Ishikawa (cell line): ENCODE results near the gene ARID1B.

ENCODE experiments used
- CEBPB ChIP-seq: IDR thresholded peaks from 2 replicates; pipeline ENCODE4 v1.6.1; 2012
- CREB1 ChIP-seq: IDR thresholded peaks from 2 replicates; pipeline ENCODE4 v1.6.1; 2012; ENCODE audit warnings: low read depth
- EGR1 ChIP-seq: IDR thresholded peaks from 2 replicates; pipeline ENCODE4 v1.6.1; 2012
- EP300 ChIP-seq: IDR thresholded peaks from 2 replicates; pipeline ENCODE4 v1.6.1; 2012; ENCODE audit warnings: borderline replicate concordance
- FOXM1 ChIP-seq: IDR thresholded peaks from 2 replicates; pipeline ENCODE4 v1.6.1; 2012; ENCODE audit warnings: low read depth, borderline replicate concordance
- NFIC ChIP-seq: IDR thresholded peaks from 2 replicates; pipeline ENCODE4 v1.6.1; 2012
- RAD21 ChIP-seq: IDR thresholded peaks from 2 replicates; pipeline ENCODE4 v1.6.1; 2012; ENCODE audit warnings: low read depth
- TAF1 ChIP-seq: IDR thresholded peaks from 2 replicates; pipeline ENCODE4 v1.6.1; 2012; ENCODE audit warnings: low read depth, mild to moderate bottlenecking
- TCF12 ChIP-seq: IDR thresholded peaks from 2 replicates; pipeline ENCODE4 v1.6.1; 2012; ENCODE audit warnings: low read depth
- TEAD4 ChIP-seq: IDR thresholded peaks from 2 replicates; pipeline ENCODE4 v1.6.1; 2012
- YY1 ChIP-seq: IDR thresholded peaks from 2 replicates; pipeline ENCODE4 v1.6.1; 2012; ENCODE audit warnings: low read depth
- ZBTB7A ChIP-seq: IDR thresholded peaks from 2 replicates; pipeline ENCODE4 v1.6.1; 2012; ENCODE audit warnings: low read depth
- TF ChIP-seq, protein P1 (sequence below): IDR thresholded peaks from 2 replicates; pipeline ENCODE4 v1.6.1; 2012
- TF ChIP-seq, protein P2 (sequence below): IDR thresholded peaks from 2 replicates; pipeline ENCODE4 v1.6.1; 2012; ENCODE audit warnings: low read depth, mild to moderate bottlenecking
- TF ChIP-seq, protein P3 (sequence below): IDR thresholded peaks from 2 replicates; pipeline ENCODE4 v1.6.1; 2012

The ARID1B gene

DNA sequence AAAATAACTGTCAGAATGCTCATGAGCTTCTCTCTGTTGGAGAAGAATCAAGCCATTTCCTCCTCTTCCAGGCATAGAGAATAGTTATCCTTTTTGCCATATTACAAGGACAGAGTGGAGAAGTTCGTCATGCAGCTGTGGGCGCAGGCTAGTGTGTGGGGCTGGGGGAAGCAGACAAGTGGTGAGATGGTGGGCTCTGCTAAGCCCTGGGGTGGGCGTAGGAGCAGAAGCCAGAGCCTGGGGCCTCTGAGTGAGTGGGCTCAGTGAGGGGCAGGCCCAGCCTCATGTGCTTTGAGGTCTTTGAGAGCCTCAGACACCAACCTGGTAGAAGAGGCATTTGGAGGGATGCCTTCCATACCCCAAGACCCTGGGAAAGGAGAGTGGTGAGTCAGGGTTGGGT is 19.4 kb downstream of the ARID1B start:
- TF ChIP-seq YY1 (no peak), CEBPB (no peak)

DNA sequence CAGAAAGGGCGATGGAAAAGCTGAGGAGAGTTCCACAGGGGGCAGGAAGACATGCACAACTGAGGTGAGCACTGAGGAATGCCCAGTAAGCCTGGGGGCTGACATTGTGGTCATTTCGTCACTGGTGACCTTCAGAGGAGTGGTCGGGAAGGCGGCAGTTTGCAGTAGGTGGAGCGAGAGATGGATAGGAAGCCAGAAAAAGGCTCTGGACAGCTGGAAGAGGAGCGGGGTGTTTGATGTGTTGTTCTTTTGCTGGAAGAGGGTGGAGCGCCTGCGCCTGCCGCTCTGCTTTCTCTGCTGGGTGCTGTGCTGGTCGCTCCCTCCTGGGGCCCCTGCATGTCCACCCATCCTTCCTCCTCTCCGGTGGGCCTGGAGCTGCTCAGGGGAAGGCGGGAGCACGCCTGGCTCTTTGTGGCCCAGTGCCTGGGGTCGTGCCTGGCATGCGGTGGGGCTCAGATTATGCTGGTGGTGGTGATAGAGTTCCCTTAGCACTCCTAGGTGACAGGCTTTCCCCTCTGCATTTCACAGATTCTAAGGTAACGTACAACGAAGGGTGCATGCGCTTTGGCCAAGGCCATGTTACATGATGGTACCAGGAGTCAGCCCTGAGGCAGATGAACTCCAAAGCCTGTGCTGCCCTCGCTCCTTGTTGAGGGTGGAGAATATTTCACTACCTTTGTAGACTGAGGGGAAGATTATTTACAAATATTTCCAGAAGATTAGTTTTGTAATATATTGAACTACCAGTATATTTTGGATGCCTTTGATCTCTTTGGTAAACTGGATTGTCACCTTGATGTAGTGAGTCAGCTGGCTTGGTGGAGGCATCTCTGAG is 20.9 kb downstream of the ARID1B start:
- no peak for TF ChIP-seq ZBTB7A
- no peak for TF ChIP-seq CEBPB
- TF ChIP-seq FOXM1: no peak
- TF ChIP-seq RAD21: no peak
- TF ChIP-seq, protein P1, sequence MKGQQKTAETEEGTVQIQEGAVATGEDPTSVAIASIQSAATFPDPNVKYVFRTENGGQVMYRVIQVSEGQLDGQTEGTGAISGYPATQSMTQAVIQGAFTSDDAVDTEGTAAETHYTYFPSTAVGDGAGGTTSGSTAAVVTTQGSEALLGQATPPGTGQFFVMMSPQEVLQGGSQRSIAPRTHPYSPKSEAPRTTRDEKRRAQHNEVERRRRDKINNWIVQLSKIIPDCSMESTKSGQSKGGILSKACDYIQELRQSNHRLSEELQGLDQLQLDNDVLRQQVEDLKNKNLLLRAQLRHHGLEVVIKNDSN: no peak
- no peak for TF ChIP-seq EGR1
- TF ChIP-seq TAF1: no peak
- TF ChIP-seq CREB1: no peak
- TF ChIP-seq YY1: no peak
- TF ChIP-seq TEAD4: no peak
- TF ChIP-seq TCF12: no peak
- no peak for TF ChIP-seq NFIC
- TF ChIP-seq, protein P2, sequence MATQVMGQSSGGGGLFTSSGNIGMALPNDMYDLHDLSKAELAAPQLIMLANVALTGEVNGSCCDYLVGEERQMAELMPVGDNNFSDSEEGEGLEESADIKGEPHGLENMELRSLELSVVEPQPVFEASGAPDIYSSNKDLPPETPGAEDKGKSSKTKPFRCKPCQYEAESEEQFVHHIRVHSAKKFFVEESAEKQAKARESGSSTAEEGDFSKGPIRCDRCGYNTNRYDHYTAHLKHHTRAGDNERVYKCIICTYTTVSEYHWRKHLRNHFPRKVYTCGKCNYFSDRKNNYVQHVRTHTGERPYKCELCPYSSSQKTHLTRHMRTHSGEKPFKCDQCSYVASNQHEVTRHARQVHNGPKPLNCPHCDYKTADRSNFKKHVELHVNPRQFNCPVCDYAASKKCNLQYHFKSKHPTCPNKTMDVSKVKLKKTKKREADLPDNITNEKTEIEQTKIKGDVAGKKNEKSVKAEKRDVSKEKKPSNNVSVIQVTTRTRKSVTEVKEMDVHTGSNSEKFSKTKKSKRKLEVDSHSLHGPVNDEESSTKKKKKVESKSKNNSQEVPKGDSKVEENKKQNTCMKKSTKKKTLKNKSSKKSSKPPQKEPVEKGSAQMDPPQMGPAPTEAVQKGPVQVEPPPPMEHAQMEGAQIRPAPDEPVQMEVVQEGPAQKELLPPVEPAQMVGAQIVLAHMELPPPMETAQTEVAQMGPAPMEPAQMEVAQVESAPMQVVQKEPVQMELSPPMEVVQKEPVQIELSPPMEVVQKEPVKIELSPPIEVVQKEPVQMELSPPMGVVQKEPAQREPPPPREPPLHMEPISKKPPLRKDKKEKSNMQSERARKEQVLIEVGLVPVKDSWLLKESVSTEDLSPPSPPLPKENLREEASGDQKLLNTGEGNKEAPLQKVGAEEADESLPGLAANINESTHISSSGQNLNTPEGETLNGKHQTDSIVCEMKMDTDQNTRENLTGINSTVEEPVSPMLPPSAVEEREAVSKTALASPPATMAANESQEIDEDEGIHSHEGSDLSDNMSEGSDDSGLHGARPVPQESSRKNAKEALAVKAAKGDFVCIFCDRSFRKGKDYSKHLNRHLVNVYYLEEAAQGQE: no peak
- TF ChIP-seq, protein P3, sequence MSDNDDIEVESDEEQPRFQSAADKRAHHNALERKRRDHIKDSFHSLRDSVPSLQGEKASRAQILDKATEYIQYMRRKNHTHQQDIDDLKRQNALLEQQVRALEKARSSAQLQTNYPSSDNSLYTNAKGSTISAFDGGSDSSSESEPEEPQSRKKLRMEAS: no peak
- TF ChIP-seq EP300: no peak

DNA sequence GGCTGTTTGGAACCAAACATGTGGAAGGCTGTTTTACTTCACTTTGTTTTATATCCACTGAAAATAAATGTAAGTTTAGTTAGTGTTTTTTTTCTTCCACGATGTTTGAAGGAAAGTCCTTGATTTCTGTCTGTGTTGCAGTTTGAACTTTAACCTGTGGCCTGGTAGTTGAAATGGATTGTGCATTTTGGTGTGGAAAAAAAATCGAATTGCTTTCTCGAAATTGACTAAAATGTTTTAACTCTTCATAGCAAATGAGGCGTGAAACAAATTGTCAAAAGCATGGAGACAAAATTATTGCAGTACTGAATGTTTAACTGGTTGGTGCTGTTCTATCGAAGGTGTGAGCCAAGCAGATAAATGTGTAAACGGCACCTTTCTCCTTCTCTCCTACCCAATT is 24.5 kb downstream of the ARID1B start:
- no peak for TF ChIP-seq TAF1
- no peak for TF ChIP-seq ZBTB7A
- TF ChIP-seq NFIC: no peak
- no peak for TF ChIP-seq YY1
- TF ChIP-seq CEBPB: no peak

DNA sequence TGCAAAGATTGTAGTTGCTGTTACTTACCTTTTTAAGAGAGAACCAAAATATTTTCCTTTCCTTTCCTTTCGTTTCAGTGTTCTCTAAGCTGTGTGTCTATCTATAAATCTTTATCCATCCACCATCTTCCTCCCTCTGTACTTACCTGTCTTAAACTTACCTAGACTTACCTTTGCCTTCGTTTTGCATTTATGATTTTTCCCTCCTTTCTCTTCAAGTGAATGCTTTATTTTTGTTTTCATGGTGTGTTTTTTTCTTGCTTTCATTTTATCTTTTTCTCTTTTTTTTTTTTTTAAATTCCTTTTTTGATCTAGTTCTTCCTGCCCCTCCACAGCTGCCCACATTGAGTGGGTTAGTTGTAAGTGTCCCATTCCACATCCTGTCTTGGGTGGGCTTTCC is 26.2 kb downstream of the ARID1B start:
- TF ChIP-seq, protein P2: no peak
- TF ChIP-seq EGR1: no peak
- TF ChIP-seq, protein P1: no peak

DNA sequence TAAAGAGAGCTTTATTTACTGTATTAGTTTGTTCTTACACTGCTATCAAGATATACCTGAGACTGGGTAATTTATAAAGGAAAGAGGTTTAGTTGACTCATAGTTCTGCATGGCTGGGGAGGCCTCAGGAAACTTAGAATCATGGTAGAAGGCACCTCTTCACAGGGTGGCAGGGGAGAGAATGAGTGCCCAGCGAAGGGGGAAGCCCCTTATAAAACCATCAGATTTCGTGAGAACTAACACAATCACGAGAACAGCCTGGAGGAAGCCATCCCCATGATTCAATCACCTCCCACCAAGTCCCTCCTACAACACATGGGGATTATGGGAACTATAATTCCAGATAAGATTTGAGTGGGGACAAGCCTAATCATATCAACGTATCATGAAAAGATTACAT is 27.2 kb downstream of the ARID1B start:
- TF ChIP-seq, protein P1: no peak
- TF ChIP-seq, protein P3: no peak
- TF ChIP-seq ZBTB7A (no peak), YY1 (no peak), TEAD4 (no peak), CREB1 (no peak), TCF12 (no peak), NFIC (no peak), CEBPB (no peak), EGR1 (no peak), TAF1 (no peak), EP300 (no peak), FOXM1 (no peak), RAD21 (no peak)
- TF ChIP-seq, protein P2: no peak
